NCI-H748 (cell line): Measurements from ENCODE around the gene CELF5.

Source experiments
- DNase-seq: peaks from one replicate; lab custom pipeline; 2025; ENCODE audit not compliant: unreplicated experiment; lab: John Stamatoyannopoulos, UW

The CELF5 gene

GRCh38 chr19:3224346-3225168, at the start of gene CELF5:
CELF5 (plus strand) TSS chr19:3224661; CDS start chr19:3224740, 79 bp downstream.
- DNase-seq = peak; percentile 63

GRCh38 chr19:3175781-3176714, 48.4 kb upstream of the CELF5 start:
- DNase-seq = no peak

DNA sequence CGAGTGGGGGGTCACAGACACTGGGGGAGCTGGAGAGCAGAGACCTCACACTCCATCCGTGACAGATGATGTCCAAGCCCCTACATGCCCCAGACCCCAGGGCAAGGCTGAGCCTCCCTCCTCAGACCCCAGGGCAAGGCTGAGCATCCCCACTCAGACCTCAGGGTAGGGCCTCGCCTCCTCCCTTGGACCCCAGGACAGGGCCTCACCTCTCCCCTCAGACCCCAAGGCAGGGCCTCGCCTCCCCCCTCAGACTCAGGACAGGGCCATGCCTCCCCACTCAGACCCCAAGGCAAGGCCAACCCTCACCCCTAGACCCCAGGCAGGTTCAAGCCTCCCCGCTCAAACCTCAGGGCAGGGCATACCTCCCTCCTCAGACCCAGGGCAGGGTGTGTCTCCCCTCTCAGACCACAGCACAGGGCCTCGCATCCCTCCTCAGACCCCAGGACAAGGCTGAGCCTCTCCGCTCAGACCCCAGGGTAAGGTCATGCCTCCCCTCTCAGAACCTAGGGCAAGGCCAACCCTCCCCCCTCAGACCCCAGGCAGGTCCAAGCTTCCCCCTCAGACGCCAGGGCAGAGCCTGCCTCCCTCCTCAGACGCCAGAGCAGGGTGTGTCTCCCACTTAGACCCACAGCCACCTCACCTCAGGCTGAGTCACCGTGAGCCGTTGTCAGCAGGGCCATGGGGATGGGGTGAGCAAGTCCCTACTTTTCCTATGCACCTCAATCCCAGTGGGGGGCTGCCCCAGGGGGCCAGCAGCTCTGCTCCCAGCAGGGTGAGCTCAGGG, 47.6 kb upstream of the CELF5 start:
- DNase-seq = no peak

DNA sequence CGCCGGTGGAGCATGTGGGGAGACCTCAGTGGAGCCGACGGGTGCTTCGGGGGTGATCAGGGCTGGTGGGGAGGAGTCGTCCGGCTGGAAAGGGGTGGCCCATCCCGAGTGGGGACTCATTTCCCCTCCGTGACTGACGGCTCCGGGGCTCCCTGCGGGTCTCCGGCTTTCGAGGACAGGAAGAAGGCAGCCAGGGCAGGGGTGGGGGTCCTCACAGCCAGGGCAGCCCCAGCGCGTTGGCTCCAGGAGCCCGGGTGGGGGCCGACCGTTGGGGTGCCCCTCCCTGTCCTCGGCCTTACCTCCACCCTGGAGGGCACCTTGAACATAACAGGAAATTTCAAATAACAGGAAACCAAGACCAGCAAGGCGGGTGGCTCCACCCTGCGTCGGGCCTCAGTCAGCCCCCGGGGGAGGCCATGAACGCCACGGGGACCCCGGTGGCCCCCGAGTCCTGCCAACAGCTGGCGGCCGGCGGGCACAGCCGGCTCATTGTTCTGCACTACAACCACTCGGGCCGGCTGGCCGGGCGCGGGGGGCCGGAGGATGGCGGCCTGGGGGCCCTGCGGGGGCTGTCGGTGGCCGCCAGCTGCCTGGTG, 46.0 kb upstream of the CELF5 start, which contains the start of gene S1PR4:
TSS of gene S1PR4 (plus strand) at position 393 of the 596 bp plus-strand sequence. CDS start at position 417, 24 bp downstream.
- DNase-seq = no peak

DNA sequence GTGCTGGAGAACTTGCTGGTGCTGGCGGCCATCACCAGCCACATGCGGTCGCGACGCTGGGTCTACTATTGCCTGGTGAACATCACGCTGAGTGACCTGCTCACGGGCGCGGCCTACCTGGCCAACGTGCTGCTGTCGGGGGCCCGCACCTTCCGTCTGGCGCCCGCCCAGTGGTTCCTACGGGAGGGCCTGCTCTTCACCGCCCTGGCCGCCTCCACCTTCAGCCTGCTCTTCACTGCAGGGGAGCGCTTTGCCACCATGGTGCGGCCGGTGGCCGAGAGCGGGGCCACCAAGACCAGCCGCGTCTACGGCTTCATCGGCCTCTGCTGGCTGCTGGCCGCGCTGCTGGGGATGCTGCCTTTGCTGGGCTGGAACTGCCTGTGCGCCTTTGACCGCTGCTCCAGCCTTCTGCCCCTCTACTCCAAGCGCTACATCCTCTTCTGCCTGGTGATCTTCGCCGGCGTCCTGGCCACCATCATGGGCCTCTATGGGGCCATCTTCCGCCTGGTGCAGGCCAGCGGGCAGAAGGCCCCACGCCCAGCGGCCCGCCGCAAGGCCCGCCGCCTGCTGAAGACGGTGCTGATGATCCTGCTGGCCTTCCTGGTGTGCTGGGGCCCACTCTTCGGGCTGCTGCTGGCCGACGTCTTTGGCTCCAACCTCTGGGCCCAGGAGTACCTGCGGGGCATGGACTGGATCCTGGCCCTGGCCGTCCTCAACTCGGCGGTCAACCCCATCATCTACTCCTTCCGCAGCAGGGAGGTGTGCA, 45.3 kb upstream of the CELF5 start:
- no peak for DNase-seq

GRCh38 chr19:3179739-3180293, 44.6 kb upstream of the CELF5 start:
- DNase-seq = no peak

DNA sequence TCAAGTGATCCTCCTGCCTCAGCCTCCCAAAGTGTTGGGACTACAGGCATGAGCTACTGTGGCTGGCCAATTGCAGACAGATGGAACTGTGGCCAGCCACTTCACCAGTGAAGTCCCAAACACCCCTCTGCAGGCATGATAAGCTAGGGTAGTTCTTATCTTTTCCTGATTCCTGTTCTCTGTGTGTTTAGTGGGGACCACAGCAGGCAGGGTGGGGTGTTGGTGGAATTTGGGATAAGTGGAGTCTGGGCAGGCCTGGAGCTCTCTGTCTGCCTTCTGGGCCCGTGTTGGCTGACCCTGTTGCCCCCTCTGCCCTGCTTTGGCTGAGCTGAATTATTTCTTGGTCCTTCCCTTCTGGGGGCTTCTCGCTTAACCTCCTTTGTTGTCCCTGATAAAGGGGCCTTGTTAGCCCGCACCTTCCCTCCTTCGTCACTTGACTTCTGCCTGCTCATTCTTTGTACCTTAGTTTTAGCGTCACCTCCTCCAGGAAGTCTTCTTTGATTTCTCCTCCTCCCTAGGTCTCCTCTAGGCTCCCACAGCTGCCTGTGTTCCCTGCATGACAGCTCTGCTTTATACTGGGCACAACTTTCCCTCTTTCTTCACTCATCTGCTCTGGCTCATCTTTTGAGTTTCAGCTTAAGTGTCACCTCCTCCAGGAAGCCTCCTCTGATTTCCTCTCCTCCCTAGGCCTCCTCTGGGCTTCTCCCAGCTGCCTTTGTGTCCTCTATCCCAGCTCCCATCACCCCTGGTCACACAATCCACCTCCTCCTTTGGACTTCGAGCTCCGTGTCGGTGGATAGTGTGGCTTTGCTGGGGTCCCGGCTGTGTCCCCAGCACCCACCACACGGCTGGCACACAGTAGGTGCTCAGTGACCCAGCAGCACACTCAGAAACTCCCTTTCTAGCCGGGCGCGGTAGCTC, 40.5 kb upstream of the CELF5 start:
- no peak for DNase-seq

DNA sequence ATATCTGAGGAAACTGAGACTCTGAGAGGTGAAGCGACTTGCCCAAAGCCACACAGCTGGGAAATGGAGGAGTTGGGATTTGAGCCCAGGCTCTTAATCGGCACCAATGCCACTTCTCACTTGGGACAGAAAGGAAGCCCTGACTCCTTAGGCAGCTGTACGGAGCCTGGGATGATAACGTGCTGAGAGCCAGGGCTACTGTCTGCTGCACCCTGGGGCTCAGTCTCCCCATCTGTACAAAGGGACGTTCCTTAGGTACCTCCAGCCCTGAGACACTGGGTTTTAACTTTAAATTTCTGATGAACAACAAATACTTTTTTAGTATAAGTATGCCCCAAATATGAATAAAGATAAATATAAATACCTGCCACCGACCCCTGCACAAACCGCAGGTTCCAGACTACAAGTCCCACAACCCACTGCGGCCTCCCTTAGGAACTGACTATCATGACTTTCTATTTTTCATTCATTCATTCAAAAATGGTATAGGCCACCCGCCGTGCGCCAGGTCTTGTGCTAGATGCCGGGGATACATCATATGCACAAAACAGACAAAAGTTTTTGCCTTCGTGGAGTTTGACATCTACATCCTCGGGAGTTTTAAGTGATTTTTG, 39.5 kb upstream of the CELF5 start:
- peak; percentile 73 for DNase-seq

- peak; percentile 87 for DNase-seq
These were observed 38.9 kb upstream of the CELF5 start, which contains the start of gene NCLN for GRCh38 chr19:3185461-3186159. NCLN (plus strand) TSS chr19:3185930; CDS start chr19:3186031, 101 bp downstream.

DNA sequence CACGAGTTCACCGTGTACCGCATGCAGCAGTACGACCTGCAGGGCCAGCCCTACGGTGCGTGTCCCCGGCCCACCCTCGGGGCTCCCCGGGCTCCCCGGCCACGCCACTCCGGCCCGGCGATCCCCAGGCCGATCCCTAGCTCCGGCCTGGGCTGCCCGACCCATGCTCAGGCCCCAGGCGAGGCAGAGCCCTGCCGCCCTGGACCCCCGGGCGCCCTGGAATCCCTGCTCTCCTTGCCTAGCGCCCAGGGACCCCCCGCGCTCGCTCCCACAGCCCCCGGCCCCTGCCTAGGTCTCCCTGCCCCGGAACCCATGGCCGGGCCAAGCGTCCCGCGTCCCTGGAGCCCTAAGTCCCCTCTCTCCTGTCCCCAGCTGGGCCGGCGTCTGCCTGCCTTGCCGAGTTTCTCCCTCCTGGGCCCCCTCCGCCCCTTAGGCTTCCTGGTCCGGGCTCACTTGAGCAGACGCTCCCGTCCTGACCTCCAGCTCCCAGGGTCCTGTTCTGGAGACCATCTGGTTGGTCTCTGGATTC, 38.2 kb upstream of the CELF5 start:
- DNase-seq = no peak

GRCh38 chr19:3186891-3187661, 37.4 kb upstream of the CELF5 start:
- DNase-seq = no peak

- no peak for DNase-seq
These were observed 36.6 kb upstream of the CELF5 start for GRCh38 chr19:3187662-3188511.

DNA sequence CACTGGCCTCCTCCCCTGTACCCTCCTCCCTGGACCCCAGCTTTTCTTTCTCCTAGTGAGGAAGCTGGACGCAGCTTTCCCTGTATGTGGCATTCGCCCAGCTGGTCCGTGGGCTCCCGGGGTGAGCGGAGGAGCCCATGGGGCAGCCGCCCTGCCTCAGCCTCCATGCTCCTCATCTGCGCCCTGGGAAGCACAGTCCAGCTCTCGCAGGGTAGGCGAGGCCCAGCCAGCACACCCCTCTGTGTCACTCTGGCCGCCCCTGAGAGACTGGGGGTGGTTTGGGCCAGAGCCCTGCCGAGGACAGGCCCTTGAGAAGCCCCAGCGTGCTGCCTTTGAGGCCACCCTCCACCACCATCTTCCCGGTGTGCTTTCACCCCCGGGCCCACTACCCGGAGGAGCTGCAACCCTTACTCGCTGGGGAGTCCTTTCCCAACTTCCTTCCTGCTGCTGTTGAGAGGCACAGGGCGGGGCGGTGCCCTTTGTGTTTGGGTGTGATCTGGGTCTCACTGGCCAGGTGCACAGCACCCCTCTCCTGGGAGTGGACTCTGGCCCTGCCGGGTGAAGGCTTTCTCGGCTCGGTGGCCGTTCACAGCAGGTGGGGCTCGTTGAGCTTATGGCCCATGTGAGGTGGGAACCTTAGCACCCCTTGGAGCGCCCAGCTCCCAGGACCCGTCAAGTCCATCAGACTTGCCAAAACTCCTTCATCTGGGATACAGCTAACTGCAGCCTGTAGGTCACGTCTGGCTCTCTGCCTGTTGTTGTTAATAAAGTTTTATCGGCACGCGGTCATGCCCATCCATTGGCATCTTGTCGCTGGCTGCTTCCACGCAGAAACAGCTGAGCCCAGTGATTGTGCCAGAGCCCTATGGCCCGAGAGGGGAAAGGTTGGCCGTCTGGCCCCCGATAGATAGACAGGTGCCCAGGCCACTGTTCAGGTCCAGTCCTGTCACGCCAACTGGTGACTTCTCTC, 35.5 kb upstream of the CELF5 start:
- DNase-seq = no peak
